Keratinocyte (primary cell): ENCODE measurements around the gene ZNF593OS. TPM values are rescaled to one million over a fixed set of nuclear protein-coding genes. Genes with fewer than 3 reads are reported as not detected.

ENCODE experiments used
- DNase-seq: peaks from one replicate; pipeline ENCODE4 v3.0.0-alpha.2; 2011; ENCODE audit warnings: low read depth, missing footprints, low spot score
- FAIRE-seq: peaks from 2 replicates; lab custom pipeline; 2011; peaks lifted over from hg19 to GRCh38; lab: Jason Lieb, UNC
- H2AFZ ChIP-seq: 2 replicates; pipeline ENCODE4 v1.6.0; 2012; ENCODE audit warnings: low read length, control low read depth, inconsistent platforms; ENCODE audit not compliant: control insufficient read depth
- H3K27ac ChIP-seq: 2 replicates; pipeline ENCODE4 v1.5.1; 2011; ENCODE audit warnings: low read length; ENCODE audit not compliant: control insufficient read depth, insufficient read depth
- H3K27me3 ChIP-seq: 3 replicates; pipeline ENCODE4 v1.6.0; 2011; ENCODE audit warnings: low read length; ENCODE audit not compliant: control insufficient read depth, insufficient read depth; ENCODE audit errors: extremely low read depth
- H3K36me3 ChIP-seq, 2 experiments: 2 replicates in 1 of 2; 3 replicates in 1 of 2; pipeline ENCODE4 v1.5.1; 2011; ENCODE audit warnings: low read length in 2 of 2, mild to moderate bottlenecking in 1 of 2; ENCODE audit not compliant: control insufficient read depth in 2 of 2, insufficient read depth in 2 of 2; ENCODE audit errors: extremely low read depth in 1 of 2
- H3K4me1 ChIP-seq: 3 replicates; pipeline ENCODE4 v1.5.1; 2011; ENCODE audit warnings: low read length; ENCODE audit not compliant: control insufficient read depth, insufficient read depth; ENCODE audit errors: extremely low read depth
- H3K4me2 ChIP-seq: 3 replicates; pipeline ENCODE4 v1.6.0; 2011; ENCODE audit warnings: low read depth, low read length; ENCODE audit not compliant: control insufficient read depth, insufficient read depth; ENCODE audit errors: extremely low read depth
- H3K4me3 ChIP-seq, 3 experiments: fragments of 200-600 bp in 1 of 3; sonication (generic) in 1 of 3; 2 replicates in 2 of 3; 3 replicates in 1 of 3; pipeline ENCODE4 v1.5.1; 2011 to 2016; ENCODE audit warnings: low read length in 3 of 3, mild to moderate bottlenecking in 3 of 3, control low read depth in 2 of 3, inconsistent platforms in 1 of 3, low read depth in 1 of 3, mixed read lengths in 1 of 3, mixed run types in 1 of 3, moderate library complexity in 1 of 3; ENCODE audit not compliant: control insufficient read depth in 2 of 3, insufficient read depth in 2 of 3; ENCODE audit errors: extremely low read depth in 1 of 3
- H3K79me2 ChIP-seq: 2 replicates; pipeline ENCODE4 v1.6.0; 2012; ENCODE audit warnings: low read length; ENCODE audit not compliant: control insufficient read depth, insufficient read depth
- H3K9ac ChIP-seq: 3 replicates; pipeline ENCODE4 v1.6.0; 2011; ENCODE audit warnings: low read length; ENCODE audit not compliant: control insufficient read depth, insufficient read depth; ENCODE audit errors: extremely low read depth
- H3K9me1 ChIP-seq: 3 replicates; pipeline ENCODE4 v1.6.0; 2011; ENCODE audit warnings: low read length; ENCODE audit not compliant: control insufficient read depth, insufficient read depth; ENCODE audit errors: extremely low read depth
- H3K9me3 ChIP-seq: 2 replicates; pipeline ENCODE4 v1.5.1; 2012; ENCODE audit warnings: low read depth, low read length; ENCODE audit not compliant: control insufficient read depth
- H4K20me1 ChIP-seq: 3 replicates; pipeline ENCODE4 v1.6.0; 2011; ENCODE audit warnings: low read length; ENCODE audit not compliant: control insufficient read depth, insufficient read depth; ENCODE audit errors: extremely low read depth
- EZH2 ChIP-seq: IDR thresholded peaks from one replicate; pipeline ENCODE4 v1.6.1; 2012; ENCODE audit warnings: inconsistent platforms, mild to moderate bottlenecking, low read length, moderate library complexity
- dilution Hi-C: fragments of 300-500 bp; cut with MboI; formaldehyde crosslinking; loops from one replicate; pipeline ENCODE4 v1.7.0; 2020; ENCODE audit warnings: low sequenced_read_pairs; ENCODE audit not compliant: extremely low pct_ligation_motif_present
- polyA plus RNA-seq, 5 experiments: library from polyadenylated mRNA; depleted of rRNA in 3 of 5; stranded (reverse) in 3 of 5; stranded (forward) in 1 of 5; unstranded in 1 of 5; fragments of >200 nt; gene quantifications; 1 replicate in 1 of 5; 2 replicates in 3 of 5; 3 replicates in 1 of 5; pipeline versions ENCODE4 v1.2.1 to v1.2.3, GENCODE V29; 2011 to 2012; ENCODE audit warnings: missing spikeins in 2 of 5, low read depth in 1 of 5, low replicate concordance in 1 of 5
- TF ChIP-seq, protein P1 (sequence below), 3 experiments: IDR thresholded peaks in 1 of 3; conservative IDR thresholded peaks in 1 of 3; optimal IDR thresholded peaks in 1 of 3; 2 replicates in 2 of 3; 3 replicates in 1 of 3; pipeline versions ENCODE3 to v1.5.1; 2011; ENCODE audit warnings: low read length in 3 of 3, mild to moderate bottlenecking in 3 of 3, moderate library complexity in 2 of 3, control low read depth in 1 of 3, inconsistent platforms in 1 of 3; ENCODE audit not compliant: insufficient read depth in 2 of 3; ENCODE audit errors: extremely low read depth in 1 of 3

ZNF593OS gene
- polyA plus RNA-seq, 1 donor (not counting 4 experiments of a cell fraction or from before 2014, with no cell fraction given): not detected

- no peaks in the 10 kb centered on the region for H3K9me3 ChIP-seq
- peak overlapping the region; percentile 56 for H2AFZ ChIP-seq
- TF ChIP-seq, protein P1, sequence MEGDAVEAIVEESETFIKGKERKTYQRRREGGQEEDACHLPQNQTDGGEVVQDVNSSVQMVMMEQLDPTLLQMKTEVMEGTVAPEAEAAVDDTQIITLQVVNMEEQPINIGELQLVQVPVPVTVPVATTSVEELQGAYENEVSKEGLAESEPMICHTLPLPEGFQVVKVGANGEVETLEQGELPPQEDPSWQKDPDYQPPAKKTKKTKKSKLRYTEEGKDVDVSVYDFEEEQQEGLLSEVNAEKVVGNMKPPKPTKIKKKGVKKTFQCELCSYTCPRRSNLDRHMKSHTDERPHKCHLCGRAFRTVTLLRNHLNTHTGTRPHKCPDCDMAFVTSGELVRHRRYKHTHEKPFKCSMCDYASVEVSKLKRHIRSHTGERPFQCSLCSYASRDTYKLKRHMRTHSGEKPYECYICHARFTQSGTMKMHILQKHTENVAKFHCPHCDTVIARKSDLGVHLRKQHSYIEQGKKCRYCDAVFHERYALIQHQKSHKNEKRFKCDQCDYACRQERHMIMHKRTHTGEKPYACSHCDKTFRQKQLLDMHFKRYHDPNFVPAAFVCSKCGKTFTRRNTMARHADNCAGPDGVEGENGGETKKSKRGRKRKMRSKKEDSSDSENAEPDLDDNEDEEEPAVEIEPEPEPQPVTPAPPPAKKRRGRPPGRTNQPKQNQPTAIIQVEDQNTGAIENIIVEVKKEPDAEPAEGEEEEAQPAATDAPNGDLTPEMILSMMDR (optimal IDR thresholded peaks at IDR 0.05 in 1 of 3, IDR thresholded peaks at IDR 0.05 in 1 of 3, conservative IDR thresholded peaks at IDR 0.05 in 1 of 3; ENCODE audit: extremely low read depth in 1 of 3, insufficient read depth in 2 of 3, low read length in 3 of 3): no peak
- TF ChIP-seq EZH2: no peak
- dilution Hi-C loops: no loop called here
- H3K4me2 ChIP-seq: no peak overlapping the region
- H3K4me1 ChIP-seq: peaks cover 20% of the 10 kb centered on the region
- H3K9me1 ChIP-seq: no peaks in the 10 kb centered on the region
- H3K27ac ChIP-seq: no peak overlapping the region
- peaks cover 13% of the 10 kb centered on the region for H3K27me3 ChIP-seq
- FAIRE-seq: no peak
- no peak overlapping the region for H3K9ac ChIP-seq
- no peak for DNase-seq
- H3K36me3 ChIP-seq: no peaks in the 10 kb centered on the region
- no peaks in the 10 kb centered on the region for H4K20me1 ChIP-seq
- H3K4me3 ChIP-seq: no peak overlapping the region
- no peaks in the 10 kb centered on the region for H3K79me2 ChIP-seq
Measured at GRCh38 chr1:26160527-26161414, 10.9 kb downstream of the ZNF593OS start.

- Histone ChIP-seq H3K27me3 (peaks cover 13% of the 10 kb centered on the region), H3K36me3 (no peaks in the 10 kb centered on the region), H2AFZ (no peak overlapping the region), H3K9ac (no peak overlapping the region), H3K4me1 (peaks cover 20% of the 10 kb centered on the region), H3K27ac (no peak overlapping the region), H3K4me2 (no peak overlapping the region), H4K20me1 (no peaks in the 10 kb centered on the region), H3K4me3 (no peak overlapping the region), H3K79me2 (no peaks in the 10 kb centered on the region), H3K9me3 (no peaks in the 10 kb centered on the region), H3K9me1 (no peaks in the 10 kb centered on the region)
- dilution Hi-C loops: no loop called here
- TF ChIP-seq, protein P1 (optimal IDR thresholded peaks at IDR 0.05 in 1 of 3, IDR thresholded peaks at IDR 0.05 in 1 of 3, conservative IDR thresholded peaks at IDR 0.05 in 1 of 3; ENCODE audit: extremely low read depth in 1 of 3, insufficient read depth in 2 of 3, low read length in 3 of 3): no peak
- no peak for TF ChIP-seq EZH2
- DNase-seq: no peak
- no peak for FAIRE-seq
Measured at GRCh38 chr1:26159743-26160039, 11.9 kb downstream of the ZNF593OS start.
